ENCODE results near the gene ZNF117. TPM values are rescaled to one million over a fixed set of nuclear protein-coding genes. Genes with fewer than 3 reads are reported as not detected.

ZNF117 gene
- total and polyA plus RNA-seq, 9 of the 15 experiments (the other 6 are each of a cell fraction or from before 2014, with no cell fraction given), result 2.5 to 18.9 (median 14.1) TPM

- TF ChIP-seq SAFB (IDR thresholded peaks at IDR 0.05; ENCODE audit: borderline replicate concordance, low read depth, low read length) (no peak), EGR1 (conservative IDR thresholded peaks at IDR 0.05) (0 out of 2 replicates have a peak, but pooled peaks have one; percentile 16), ZNF639 (CRISPR knock-in tag; conservative IDR thresholded peaks at IDR 0.05 in 1 of 2, IDR thresholded peaks at IDR 0.05 in 1 of 2) (0 out of 4 replicates have a peak, but pooled peaks of 1 of the 2 experiments have one; percentile 44), RBM34 (IDR thresholded peaks at IDR 0.05; ENCODE audit: borderline replicate concordance, insufficient read depth, low read length) (no peak), ZNF140 (CRISPR knock-in tag; IDR thresholded peaks at IDR 0.05) (no peak), ZNF644 (tag; IDR thresholded peaks at IDR 0.05; ENCODE audit: low read depth) (no peak), PML (IDR thresholded peaks at IDR 0.05; ENCODE audit: low read length) (peak; percentile 86; the same call in 1 of the 2 replicates), HDAC1 (IDR thresholded peaks at IDR 0.05) (peak in 1 of 2 experiments; percentile 84; a peak in 2 of 4 replicates), DMBX1 (CRISPR knock-in tag; IDR thresholded peaks at IDR 0.05; ENCODE audit: borderline replicate concordance) (no peak), ZNF324 (CRISPR knock-in tag; IDR thresholded peaks at IDR 0.05) (no peak), CAMTA2 (CRISPR knock-in tag; conservative IDR thresholded peaks at IDR 0.05) (no peak), COPS2 (conservative IDR thresholded peaks at IDR 0.05) (no peak), SIN3B (IDR thresholded peaks at IDR 0.05; ENCODE audit: low read depth) (no peak; the same call in 1 of the 2 replicates), PHF20 (IDR thresholded peaks at IDR 0.05; ENCODE audit: partially characterized antibody) (peak; percentile 92), HMG20A (CRISPR knock-in tag; conservative IDR thresholded peaks at IDR 0.05) (no peak), TRIM24 (IDR thresholded peaks at IDR 0.05) (peak in 1 of 2 experiments; percentile 57; a peak in 1 of 4 replicates), ZNF584 (CRISPR knock-in tag; IDR thresholded peaks at IDR 0.05; ENCODE audit: low read depth) (no peak), RFX7 (CRISPR knock-in tag; IDR thresholded peaks at IDR 0.05) (no peak), CHD2 (IDR thresholded peaks at IDR 0.05; ENCODE audit: low read depth, low read length) (peak; percentile 67; the same call in 1 of the 2 replicates), TCF3 (CRISPR knock-in tag; IDR thresholded peaks at IDR 0.05) (peak; percentile 21; the same call in 1 of the 2 replicates), ZNF277 (CRISPR knock-in tag; IDR thresholded peaks at IDR 0.05; ENCODE audit: borderline replicate concordance) (no peak), NUFIP1 (IDR thresholded peaks at IDR 0.05; ENCODE audit: partially characterized antibody) (no peak)
- TF ChIP-seq, protein P1, sequence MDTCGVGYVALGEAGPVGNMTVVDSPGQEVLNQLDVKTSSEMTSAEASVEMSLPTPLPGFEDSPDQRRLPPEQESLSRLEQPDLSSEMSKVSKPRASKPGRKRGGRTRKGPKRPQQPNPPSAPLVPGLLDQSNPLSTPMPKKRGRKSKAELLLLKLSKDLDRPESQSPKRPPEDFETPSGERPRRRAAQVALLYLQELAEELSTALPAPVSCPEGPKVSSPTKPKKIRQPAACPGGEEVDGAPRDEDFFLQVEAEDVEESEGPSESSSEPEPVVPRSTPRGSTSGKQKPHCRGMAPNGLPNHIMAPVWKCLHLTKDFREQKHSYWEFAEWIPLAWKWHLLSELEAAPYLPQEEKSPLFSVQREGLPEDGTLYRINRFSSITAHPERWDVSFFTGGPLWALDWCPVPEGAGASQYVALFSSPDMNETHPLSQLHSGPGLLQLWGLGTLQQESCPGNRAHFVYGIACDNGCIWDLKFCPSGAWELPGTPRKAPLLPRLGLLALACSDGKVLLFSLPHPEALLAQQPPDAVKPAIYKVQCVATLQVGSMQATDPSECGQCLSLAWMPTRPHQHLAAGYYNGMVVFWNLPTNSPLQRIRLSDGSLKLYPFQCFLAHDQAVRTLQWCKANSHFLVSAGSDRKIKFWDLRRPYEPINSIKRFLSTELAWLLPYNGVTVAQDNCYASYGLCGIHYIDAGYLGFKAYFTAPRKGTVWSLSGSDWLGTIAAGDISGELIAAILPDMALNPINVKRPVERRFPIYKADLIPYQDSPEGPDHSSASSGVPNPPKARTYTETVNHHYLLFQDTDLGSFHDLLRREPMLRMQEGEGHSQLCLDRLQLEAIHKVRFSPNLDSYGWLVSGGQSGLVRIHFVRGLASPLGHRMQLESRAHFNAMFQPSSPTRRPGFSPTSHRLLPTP (IDR thresholded peaks at IDR 0.05; ENCODE audit: borderline replicate concordance, extremely low read depth, insufficient read length), result no peak
Measured at GRCh38 chr7:65006094-65006992, 15.5 kb upstream of the ZNF117 start, which contains the start of gene ERV3-1 (continued).

All from K562 (cell line).